MM.1S (cell line): ENCODE measurements around the gene LAD1.

ENCODE experiments used
- DNase-seq: peaks from one replicate; pipeline ENCODE4 v3.0.0-alpha.2; 2015
- H2AFZ ChIP-seq: fragments of 300-600 bp; sonication (generic); 2 replicates; pipeline ENCODE4 v1.6.0; 2016; ENCODE audit warnings: antibody characterized with exemption, low read length
- H3F3A ChIP-seq: fragments of 300-600 bp; sonication (generic); 2 replicates; pipeline ENCODE4 v1.6.1; 2016; ENCODE audit warnings: mild to moderate bottlenecking, antibody characterized with exemption, low read length, moderate library complexity, mixed read lengths; ENCODE audit not compliant: insufficient read depth
- H3K27ac ChIP-seq: fragments of 300-600 bp; sonication (generic); 2 replicates; pipeline ENCODE4 v1.5.1; 2016; ENCODE audit warnings: mild to moderate bottlenecking, low read length
- H3K27me3 ChIP-seq: fragments of 300-600 bp; sonication (generic); replicated peaks from 2 replicates; pipeline ENCODE4 v1.6.0; 2016; ENCODE audit warnings: low read length; ENCODE audit not compliant: insufficient read depth
- H3K36me3 ChIP-seq: fragments of 300-600 bp; sonication (generic); replicated peaks from 2 replicates; pipeline ENCODE4 v1.6.1; 2016; ENCODE audit warnings: mild to moderate bottlenecking, low read length, mixed read lengths; ENCODE audit not compliant: insufficient read depth
- H3K4me1 ChIP-seq: fragments of 300-600 bp; sonication (generic); 2 replicates; pipeline ENCODE4 v1.6.1; 2016; ENCODE audit warnings: low read length, mixed read lengths
- H3K4me2 ChIP-seq: fragments of 300-600 bp; sonication (generic); 2 replicates; pipeline ENCODE4 v1.6.0; 2016; ENCODE audit warnings: low read depth, low read length
- H3K4me3 ChIP-seq: fragments of 300-600 bp; sonication (generic); 2 replicates; pipeline ENCODE4 v1.5.1; 2016; ENCODE audit warnings: low read length, mixed read lengths
- H3K79me2 ChIP-seq: fragments of 300-600 bp; sonication (generic); 2 replicates; pipeline ENCODE4 v1.6.1; 2016; ENCODE audit warnings: mixed run types, low read length, mixed read lengths
- H3K9ac ChIP-seq: fragments of 300-600 bp; sonication (generic); 2 replicates; pipeline ENCODE4 v1.6.1; 2016; ENCODE audit warnings: low read length, mixed read lengths
- H3K9me2 ChIP-seq: fragments of 300-600 bp; sonication (generic); replicated peaks from 2 replicates; pipeline ENCODE4 v1.6.1; 2016; ENCODE audit warnings: mild to moderate bottlenecking, low read length, mixed read lengths; ENCODE audit not compliant: insufficient read depth
- H3K9me3 ChIP-seq: fragments of 300-600 bp; sonication (generic); replicated peaks from 2 replicates; pipeline ENCODE4 v1.6.1; 2016; ENCODE audit warnings: mild to moderate bottlenecking, low read length, mixed read lengths; ENCODE audit not compliant: insufficient read depth
- H4K20me1 ChIP-seq: fragments of 300-600 bp; sonication (generic); 2 replicates; pipeline ENCODE4 v1.6.1; 2016; ENCODE audit warnings: mild to moderate bottlenecking, low read length, moderate library complexity, mixed read lengths; ENCODE audit not compliant: insufficient read depth
- EZH2 ChIP-seq: fragments of 300-600 bp; sonication (generic); optimal IDR thresholded peaks from 2 replicates; pipeline ENCODE3; 2017; ENCODE audit warnings: low read depth, mild to moderate bottlenecking, antibody characterized with exemption, low read length, mixed read lengths
- EZH2phosphoT487 ChIP-seq: fragments of 300-600 bp; sonication (generic); IDR thresholded peaks from 2 replicates; pipeline ENCODE4 v1.6.1; 2018; ENCODE audit warnings: antibody characterized with exemption, low read length
- TF ChIP-seq, protein P1 (sequence below): fragments of 300-600 bp; sonication (generic); IDR thresholded peaks from 2 replicates; pipeline ENCODE4 v1.5.1; 2016; ENCODE audit warnings: antibody characterized with exemption, low read length, mixed read lengths

LAD1 gene

GRCh38 chr1:201359031-201359872 is 39.9 kb downstream of the LAD1 start:
- Histone ChIP-seq H3K27ac (no peak overlapping the region), H3K4me2 (no peak overlapping the region), H3K27me3 (peaks cover 95% of the 10 kb centered on the region), H3K9ac (no peak overlapping the region), H2AFZ (no peak overlapping the region), H3K4me1 (no peaks in the 10 kb centered on the region), H4K20me1 (no peaks in the 10 kb centered on the region), H3K79me2 (no peaks in the 10 kb centered on the region), H3K9me2 (no peaks in the 10 kb centered on the region), H3K36me3 (no peaks in the 10 kb centered on the region), H3K9me3 (no peaks in the 10 kb centered on the region), H3F3A (no peaks in the 10 kb centered on the region), H3K4me3 (no peak overlapping the region)
- DNase-seq, result no peak
- TF ChIP-seq, protein P1, sequence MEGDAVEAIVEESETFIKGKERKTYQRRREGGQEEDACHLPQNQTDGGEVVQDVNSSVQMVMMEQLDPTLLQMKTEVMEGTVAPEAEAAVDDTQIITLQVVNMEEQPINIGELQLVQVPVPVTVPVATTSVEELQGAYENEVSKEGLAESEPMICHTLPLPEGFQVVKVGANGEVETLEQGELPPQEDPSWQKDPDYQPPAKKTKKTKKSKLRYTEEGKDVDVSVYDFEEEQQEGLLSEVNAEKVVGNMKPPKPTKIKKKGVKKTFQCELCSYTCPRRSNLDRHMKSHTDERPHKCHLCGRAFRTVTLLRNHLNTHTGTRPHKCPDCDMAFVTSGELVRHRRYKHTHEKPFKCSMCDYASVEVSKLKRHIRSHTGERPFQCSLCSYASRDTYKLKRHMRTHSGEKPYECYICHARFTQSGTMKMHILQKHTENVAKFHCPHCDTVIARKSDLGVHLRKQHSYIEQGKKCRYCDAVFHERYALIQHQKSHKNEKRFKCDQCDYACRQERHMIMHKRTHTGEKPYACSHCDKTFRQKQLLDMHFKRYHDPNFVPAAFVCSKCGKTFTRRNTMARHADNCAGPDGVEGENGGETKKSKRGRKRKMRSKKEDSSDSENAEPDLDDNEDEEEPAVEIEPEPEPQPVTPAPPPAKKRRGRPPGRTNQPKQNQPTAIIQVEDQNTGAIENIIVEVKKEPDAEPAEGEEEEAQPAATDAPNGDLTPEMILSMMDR, result no peak
- TF ChIP-seq EZH2phosphoT487 (no peak), EZH2 (no peak)

GRCh38 chr1:201358596-201358995 is 40.5 kb downstream of the LAD1 start:
- Histone ChIP-seq H3K4me3 (no peak overlapping the region), H2AFZ (no peak overlapping the region), H3K4me2 (no peak overlapping the region), H3F3A (no peaks in the 10 kb centered on the region), H4K20me1 (no peaks in the 10 kb centered on the region), H3K27ac (no peak overlapping the region), H3K79me2 (no peaks in the 10 kb centered on the region), H3K9me2 (no peaks in the 10 kb centered on the region), H3K9ac (no peak overlapping the region), H3K36me3 (no peaks in the 10 kb centered on the region), H3K9me3 (no peaks in the 10 kb centered on the region), H3K27me3 (peaks cover 96% of the 10 kb centered on the region), H3K4me1 (no peaks in the 10 kb centered on the region)
- no peak for DNase-seq
- TF ChIP-seq, protein P1, result no peak
- TF ChIP-seq EZH2 (no peak), EZH2phosphoT487 (no peak)

GRCh38 chr1:201357636-201358348 is 41.3 kb downstream of the LAD1 start:
- Histone ChIP-seq H3K9ac (no peak overlapping the region), H3K9me3 (no peaks in the 10 kb centered on the region), H3K79me2 (no peaks in the 10 kb centered on the region), H3K4me3 (no peak overlapping the region), H3F3A (no peaks in the 10 kb centered on the region), H2AFZ (no peak overlapping the region), H3K4me2 (no peak overlapping the region), H4K20me1 (no peaks in the 10 kb centered on the region), H3K27me3 (peaks cover 96% of the 10 kb centered on the region), H3K27ac (no peak overlapping the region), H3K4me1 (no peaks in the 10 kb centered on the region), H3K36me3 (no peaks in the 10 kb centered on the region), H3K9me2 (no peaks in the 10 kb centered on the region)
- TF ChIP-seq, protein P1, result no peak
- TF ChIP-seq EZH2phosphoT487 (no peak), EZH2 (no peak)
- DNase-seq, result no peak
